ENCODE results near the gene IFNK.

DNA sequence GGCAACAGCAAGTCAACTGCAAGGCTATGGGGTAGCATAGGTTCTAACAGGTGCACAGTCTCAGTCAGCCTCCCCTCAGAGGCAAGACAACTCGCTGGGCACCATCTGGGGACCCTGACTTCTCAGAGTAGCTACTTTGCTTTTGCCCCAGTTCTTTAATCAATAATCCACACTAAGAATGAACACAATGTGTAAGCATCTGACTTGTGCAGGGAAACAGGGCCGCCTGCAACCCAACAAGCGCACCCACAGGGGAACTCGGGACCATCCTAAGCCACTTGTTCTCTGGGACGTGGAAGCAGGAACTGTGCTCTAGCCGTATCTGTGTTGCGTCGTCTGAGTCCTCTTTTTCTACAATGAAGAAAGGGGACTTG, 3.6 kb downstream of the IFNK start:
- TF ChIP-seq, protein P1, sequence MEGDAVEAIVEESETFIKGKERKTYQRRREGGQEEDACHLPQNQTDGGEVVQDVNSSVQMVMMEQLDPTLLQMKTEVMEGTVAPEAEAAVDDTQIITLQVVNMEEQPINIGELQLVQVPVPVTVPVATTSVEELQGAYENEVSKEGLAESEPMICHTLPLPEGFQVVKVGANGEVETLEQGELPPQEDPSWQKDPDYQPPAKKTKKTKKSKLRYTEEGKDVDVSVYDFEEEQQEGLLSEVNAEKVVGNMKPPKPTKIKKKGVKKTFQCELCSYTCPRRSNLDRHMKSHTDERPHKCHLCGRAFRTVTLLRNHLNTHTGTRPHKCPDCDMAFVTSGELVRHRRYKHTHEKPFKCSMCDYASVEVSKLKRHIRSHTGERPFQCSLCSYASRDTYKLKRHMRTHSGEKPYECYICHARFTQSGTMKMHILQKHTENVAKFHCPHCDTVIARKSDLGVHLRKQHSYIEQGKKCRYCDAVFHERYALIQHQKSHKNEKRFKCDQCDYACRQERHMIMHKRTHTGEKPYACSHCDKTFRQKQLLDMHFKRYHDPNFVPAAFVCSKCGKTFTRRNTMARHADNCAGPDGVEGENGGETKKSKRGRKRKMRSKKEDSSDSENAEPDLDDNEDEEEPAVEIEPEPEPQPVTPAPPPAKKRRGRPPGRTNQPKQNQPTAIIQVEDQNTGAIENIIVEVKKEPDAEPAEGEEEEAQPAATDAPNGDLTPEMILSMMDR (IDR thresholded peaks at IDR 0.05; ENCODE audit: insufficient read depth, low read length, poor library complexity, severe bottlenecking), result no peak
- no peak for TF ChIP-seq EZH2phosphoT487 (conservative IDR thresholded peaks at IDR 0.05; ENCODE audit: low read length)

Measured in SU-DHL-6 (cell line).